Osteoblast (primary cell): ENCODE results near the gene PPP2R3A. TPM values are rescaled to one million over a fixed set of nuclear protein-coding genes. Genes with fewer than 3 reads are reported as not detected.

Experiments
- DNase-seq: peaks from one replicate; pipeline ENCODE4 v3.0.0; 2011; ENCODE audit warnings: low spot score, mixed read lengths; ENCODE audit not compliant: insufficient read length; ENCODE audit errors: missing footprints
- H2AFZ ChIP-seq: 2 replicates; pipeline ENCODE4 v1.6.0; 2011; ENCODE audit warnings: mild to moderate bottlenecking, low read length
- H3K27ac ChIP-seq: 2 replicates; pipeline ENCODE4 v1.5.1; 2011; ENCODE audit warnings: mild to moderate bottlenecking, low read depth, low read length, moderate library complexity
- H3K27me3 ChIP-seq: 2 replicates; pipeline ENCODE4 v1.6.0; 2012; ENCODE audit warnings: mild to moderate bottlenecking, control low read depth, inconsistent platforms, low read length, moderate library complexity; ENCODE audit not compliant: insufficient read depth
- H3K36me3 ChIP-seq: 2 replicates; pipeline ENCODE4 v1.5.1; 2011; ENCODE audit warnings: mild to moderate bottlenecking, low read length, control low read depth, moderate library complexity; ENCODE audit not compliant: insufficient read depth
- H3K4me1 ChIP-seq: 2 replicates; pipeline ENCODE4 v1.5.1; 2011; ENCODE audit warnings: mild to moderate bottlenecking, low read length, control low read depth, moderate library complexity; ENCODE audit not compliant: insufficient read depth
- H3K4me2 ChIP-seq: 2 replicates; pipeline ENCODE4 v1.6.0; 2011; ENCODE audit warnings: mild to moderate bottlenecking, low read length; ENCODE audit not compliant: insufficient read depth
- H3K4me3 ChIP-seq: fragments of 200-600 bp; sonication (generic); 3 replicates; pipeline ENCODE4 v1.5.1; 2012; ENCODE audit warnings: mild to moderate bottlenecking, low read length, inconsistent platforms; ENCODE audit not compliant: insufficient read depth
- H3K79me2 ChIP-seq: 2 replicates; pipeline ENCODE4 v1.6.0; 2012; ENCODE audit warnings: mild to moderate bottlenecking, low read length, control low read depth, inconsistent platforms; ENCODE audit not compliant: insufficient read depth
- H3K9me3 ChIP-seq: 2 replicates; pipeline ENCODE4 v1.5.1; 2011; ENCODE audit warnings: low read depth, low read length, control low read depth
- H4K20me1 ChIP-seq: 2 replicates; pipeline ENCODE4 v1.6.0; 2012; ENCODE audit warnings: mild to moderate bottlenecking, low read length, control low read depth; ENCODE audit not compliant: insufficient read depth
- CTCF ChIP-seq: IDR thresholded peaks from 2 replicates; pipeline ENCODE4 v1.5.1; 2011; ENCODE audit warnings: mild to moderate bottlenecking, low read depth, low read length, moderate library complexity; ENCODE audit errors: extremely low read depth
- total RNA-seq: library from RNA; depleted of rRNA; stranded (reverse); fragments of >200 nt; gene quantifications from 2 replicates; pipeline ENCODE4 v1.2.3, GENCODE V29; 2012

PPP2R3A gene
- total RNA-seq, 1 donor, result 23.9 TPM

DNA sequence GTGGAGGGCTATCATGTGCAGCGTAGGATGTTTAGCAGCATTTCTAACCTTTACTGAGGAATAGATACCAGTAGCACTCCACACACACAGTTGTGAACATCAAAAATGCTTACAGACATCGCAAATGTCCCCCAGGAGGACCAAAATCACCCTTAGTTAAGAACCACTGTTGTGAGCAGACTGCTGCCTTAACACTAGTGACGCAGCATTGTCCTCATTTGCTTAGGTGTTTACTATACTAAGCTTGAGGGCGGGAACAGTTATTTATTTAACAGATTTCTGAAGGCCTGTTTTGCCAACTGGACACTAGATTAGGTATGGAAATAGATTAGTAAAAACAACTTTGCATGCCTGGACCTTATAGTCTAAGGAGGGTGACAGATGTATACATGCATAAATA lies 2.3 kb downstream of the PPP2R3A start:
- H3K27ac ChIP-seq, result peak overlapping the region; percentile 10
- no peak for TF ChIP-seq CTCF
- peaks cover 64% of the 10 kb centered on the region for H3K79me2 ChIP-seq
- no peak overlapping the region for H3K4me3 ChIP-seq
- peak overlapping the region; percentile 95 for H3K4me2 ChIP-seq
- no peaks in the 10 kb centered on the region for H3K36me3 ChIP-seq
- no peaks in the 10 kb centered on the region for H3K27me3 ChIP-seq
- H2AFZ ChIP-seq, result no peak overlapping the region
- H3K9me3 ChIP-seq, result no peaks in the 10 kb centered on the region
- no peak for DNase-seq
- peaks cover 19% of the 10 kb centered on the region for H3K4me1 ChIP-seq
- peaks cover 12% of the 10 kb centered on the region for H4K20me1 ChIP-seq

DNA sequence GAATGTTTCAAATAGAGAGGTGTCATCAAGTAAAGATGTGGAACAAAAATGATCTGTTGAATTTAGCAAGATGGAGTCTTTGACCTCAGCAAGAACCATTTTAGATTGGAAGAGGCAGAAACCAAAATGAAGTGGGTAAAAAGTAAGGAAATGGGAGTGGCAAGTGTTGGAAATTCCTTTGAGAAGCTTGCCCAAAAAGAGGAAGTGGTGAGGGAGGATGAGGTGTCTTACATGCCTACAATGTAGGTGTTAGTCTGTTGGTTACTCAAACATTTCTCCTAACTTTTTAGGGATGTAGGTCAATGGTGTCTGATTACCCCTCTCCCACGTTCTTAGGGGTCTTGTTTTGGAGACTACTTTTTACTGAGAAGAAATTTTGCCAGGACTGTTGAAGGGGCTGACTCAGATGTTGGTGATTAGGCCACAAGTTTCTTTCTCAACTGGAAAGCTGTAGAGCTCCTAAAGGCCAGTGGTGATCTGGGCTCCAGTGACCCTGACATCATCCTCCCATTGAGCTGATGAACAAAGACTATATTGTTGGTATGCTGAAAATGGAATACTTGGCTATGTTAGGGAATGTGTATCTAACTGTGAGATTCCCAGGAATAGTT lies 5.1 kb downstream of the PPP2R3A start:
- Histone ChIP-seq H3K4me2 (no peak overlapping the region), H3K27ac (no peak overlapping the region)

GRCh38 chr3:135973841-135974240 lies 8.3 kb downstream of the PPP2R3A start:
- DNase-seq, result no peak
- H3K4me2 ChIP-seq, result no peak overlapping the region

More for the DNA sequence above, 5.1 kb downstream of the PPP2R3A start:
- Histone ChIP-seq H3K79me2 (peaks cover 91% of the 10 kb centered on the region), H4K20me1 (peaks cover 31% of the 10 kb centered on the region), H2AFZ (no peak overlapping the region), H3K27me3 (no peaks in the 10 kb centered on the region), H3K9me3 (no peaks in the 10 kb centered on the region), H3K36me3 (no peaks in the 10 kb centered on the region), H3K4me1 (peaks cover 19% of the 10 kb centered on the region), H3K4me3 (no peak overlapping the region)
- TF ChIP-seq CTCF, result no peak
- peak; percentile 73 for DNase-seq

DNA sequence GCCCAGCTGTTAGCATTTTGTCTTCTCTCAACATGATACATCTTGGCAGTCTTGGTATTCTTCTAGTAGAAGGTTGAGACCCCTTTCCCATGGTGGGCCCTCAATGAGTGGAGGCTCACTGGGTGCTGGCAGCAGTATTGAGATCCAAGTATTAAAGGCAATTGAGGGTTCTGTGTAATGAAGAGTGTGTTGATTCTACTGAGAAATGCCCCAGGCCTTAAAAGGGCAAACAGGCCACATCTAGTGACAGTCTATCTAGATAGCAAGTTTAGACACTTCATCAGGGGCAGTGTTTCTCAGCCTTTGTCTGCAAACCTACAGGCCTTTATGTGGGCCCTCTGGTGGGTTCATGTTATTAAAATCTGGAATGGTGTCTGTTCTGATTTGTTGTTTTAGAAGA lies 9.5 kb downstream of the PPP2R3A start:
- H3K4me3 ChIP-seq, result no peak overlapping the region
- DNase-seq, result no peak
- H4K20me1 ChIP-seq, result peaks cover 31% of the 10 kb centered on the region
- no peak overlapping the region for H3K4me2 ChIP-seq
- TF ChIP-seq CTCF, result no peak
- no peaks in the 10 kb centered on the region for H3K36me3 ChIP-seq
- peaks cover 86% of the 10 kb centered on the region for H3K79me2 ChIP-seq
- no peaks in the 10 kb centered on the region for H3K9me3 ChIP-seq
- no peak overlapping the region for H2AFZ ChIP-seq
- no peaks in the 10 kb centered on the region for H3K4me1 ChIP-seq
- no peak overlapping the region for H3K27ac ChIP-seq
- no peaks in the 10 kb centered on the region for H3K27me3 ChIP-seq

More at GRCh38 chr3:135973841-135974240, 8.3 kb downstream of the PPP2R3A start:
- H3K79me2 ChIP-seq, result peaks cover 88% of the 10 kb centered on the region
- no peaks in the 10 kb centered on the region for H3K36me3 ChIP-seq
- H3K4me3 ChIP-seq, result no peak overlapping the region
- no peaks in the 10 kb centered on the region for H3K27me3 ChIP-seq
- H4K20me1 ChIP-seq, result peaks cover 33% of the 10 kb centered on the region
- no peak overlapping the region for H2AFZ ChIP-seq
- no peak overlapping the region for H3K27ac ChIP-seq
- H3K4me1 ChIP-seq, result no peaks in the 10 kb centered on the region
- no peak for TF ChIP-seq CTCF
- H3K9me3 ChIP-seq, result no peaks in the 10 kb centered on the region
